Activated CD4-positive, alpha-beta T cell treated with anti-CD3 and anti-CD28 coated beads for 4 hours (primary cell): ENCODE data around the gene CWH43.
"Not testable (repeated sequence)": the region's sequence is repeated elsewhere in the genome, so short reads cannot be mapped to it uniquely, and the experiment has no call there.

Experiments
- DNase-seq, 2 donors: peaks; one replicate each; pipeline ENCODE4 v3.0.0-alpha.2; 2020

CWH43 gene

GRCh38 chr4:48979914-48980579 is 6.0 kb upstream of the CWH43 start:
- no peak for DNase-seq

GRCh38 chr4:48984005-48984404 is 2.1 kb upstream of the CWH43 start:
- DNase-seq: not testable (repeated sequence)

- DNase-seq: no peak
Observed at GRCh38 chr4:48985602-48985975, 486 bp upstream of the CWH43 start.

DNA sequence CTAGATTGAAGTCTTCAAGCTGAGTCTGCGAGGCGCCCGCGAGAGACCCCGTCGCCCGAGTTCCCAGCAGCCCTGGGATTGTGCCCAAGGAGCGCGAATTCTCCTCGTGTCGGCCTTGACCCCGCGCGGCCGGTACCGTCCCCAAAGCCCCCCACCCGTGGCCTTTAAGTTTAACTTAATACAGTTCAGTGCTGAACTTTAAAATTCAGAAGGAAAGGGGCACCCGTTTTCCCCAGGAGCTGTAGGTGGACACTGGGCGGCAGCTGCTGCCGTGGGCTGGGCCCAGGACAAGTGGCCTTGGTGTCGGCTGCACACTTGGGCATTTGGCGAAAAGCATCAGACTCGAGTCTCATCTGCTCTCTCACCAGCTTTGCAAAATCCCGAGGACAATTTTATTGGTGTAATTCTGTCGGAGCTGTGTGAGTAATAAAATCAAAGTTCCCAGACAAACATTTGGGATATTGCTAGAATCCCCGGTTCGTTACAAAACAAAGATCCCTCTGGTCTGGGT is 634 bp downstream of the CWH43 start:
- DNase-seq: no peak

DNA sequence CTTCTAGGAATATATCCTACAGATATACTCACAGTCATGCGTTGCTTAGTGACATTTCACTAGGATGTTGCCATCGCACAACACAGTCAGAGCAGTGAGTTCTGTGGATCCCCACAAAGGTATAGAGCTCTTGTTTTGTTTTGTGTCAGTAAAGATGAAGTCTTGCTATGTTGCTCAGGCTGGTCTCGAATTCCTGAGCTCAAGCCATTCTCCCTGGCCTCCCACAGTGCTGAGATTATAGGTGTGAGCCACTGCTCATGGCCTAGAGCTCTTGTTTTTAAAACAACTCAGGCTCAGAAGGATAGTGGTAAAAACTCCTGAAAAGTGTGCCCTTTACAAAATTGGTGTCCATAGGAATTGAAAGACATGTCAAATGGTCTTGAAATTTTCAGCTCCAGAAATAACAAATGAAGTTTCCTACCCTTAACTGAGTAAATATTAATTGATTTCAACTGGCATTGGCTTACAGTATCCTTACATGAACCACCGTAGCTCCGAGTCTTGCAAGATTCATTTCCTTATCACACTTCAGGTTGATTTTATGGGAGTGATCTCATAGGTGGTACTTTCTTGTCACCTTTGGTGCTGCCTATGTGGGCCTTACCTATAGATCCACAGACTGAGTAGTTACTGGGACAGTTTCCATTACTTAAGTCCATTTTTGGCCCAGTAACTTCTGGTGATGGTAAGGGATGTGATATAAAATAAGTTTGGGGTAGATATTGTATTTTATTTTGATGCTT is 3.6 kb downstream of the CWH43 start:
- DNase-seq: no peak

DNA sequence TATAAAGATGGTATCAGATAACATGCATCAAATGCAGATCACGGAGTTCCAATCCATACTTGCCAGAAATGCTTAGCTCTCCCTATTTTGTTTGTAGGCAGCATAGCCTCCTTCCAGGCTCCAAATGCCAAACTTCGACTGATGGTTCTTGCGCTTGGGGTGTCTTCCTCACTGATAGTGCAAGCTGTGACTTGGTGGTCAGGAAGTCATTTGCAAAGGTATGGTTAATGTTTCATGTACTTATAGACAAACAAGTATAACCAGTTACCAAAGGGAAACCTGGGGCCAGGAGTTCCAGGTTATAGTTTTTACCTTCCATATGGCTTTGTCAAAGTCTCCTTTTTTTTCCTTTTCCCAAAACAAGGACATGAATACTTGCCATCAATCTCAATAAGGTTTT is 5.3 kb downstream of the CWH43 start:
- DNase-seq: no peak

- DNase-seq: no peak
Observed at GRCh38 chr4:48997962-48998361, 11.9 kb downstream of the CWH43 start.

DNA sequence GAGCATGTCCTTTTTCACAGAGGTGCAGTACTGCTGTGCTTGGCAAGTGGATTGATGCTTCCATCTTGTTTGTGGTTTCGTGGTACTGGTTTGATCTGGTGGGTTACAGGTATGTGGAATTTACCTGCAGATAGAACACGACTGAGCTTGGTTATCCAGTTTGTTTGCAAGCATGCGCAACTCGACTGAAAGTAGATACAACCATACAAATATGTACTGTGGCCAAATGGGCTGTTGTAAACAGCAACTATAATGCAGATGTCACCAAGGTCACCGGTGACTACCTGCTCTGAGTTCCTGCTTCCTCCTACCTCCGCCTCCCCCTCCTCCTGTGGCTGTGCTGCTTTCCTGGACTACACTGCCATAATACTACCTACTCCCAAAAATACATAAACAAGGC is 12.4 kb downstream of the CWH43 start:
- no peak for DNase-seq

DNA sequence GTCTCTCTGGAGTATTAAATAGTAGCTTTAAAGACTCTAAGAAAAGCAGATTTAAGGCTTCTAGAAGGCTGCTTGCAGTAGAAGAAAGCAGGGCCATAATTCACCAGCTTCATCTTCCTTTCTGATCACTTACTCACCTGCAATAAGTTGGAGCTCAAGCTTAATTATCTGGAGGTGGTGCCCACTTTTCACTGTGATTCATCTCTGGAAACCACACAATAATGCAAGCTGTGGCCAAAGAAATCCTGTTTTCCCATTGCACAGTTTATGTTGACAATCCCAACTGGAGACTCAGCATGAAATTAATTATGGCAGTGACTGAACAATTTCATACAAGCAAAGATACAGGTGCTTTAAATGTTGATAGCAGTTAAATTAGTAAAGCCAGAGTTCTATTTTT is 14.7 kb downstream of the CWH43 start:
- no peak for DNase-seq

GRCh38 chr4:49002931-49003330 is 16.9 kb downstream of the CWH43 start:
- no peak for DNase-seq

GRCh38 chr4:49018718-49019295 is 32.7 kb downstream of the CWH43 start:
- DNase-seq: no peak

GRCh38 chr4:49032440-49033161 is 46.5 kb downstream of the CWH43 start:
- no peak for DNase-seq

DNA sequence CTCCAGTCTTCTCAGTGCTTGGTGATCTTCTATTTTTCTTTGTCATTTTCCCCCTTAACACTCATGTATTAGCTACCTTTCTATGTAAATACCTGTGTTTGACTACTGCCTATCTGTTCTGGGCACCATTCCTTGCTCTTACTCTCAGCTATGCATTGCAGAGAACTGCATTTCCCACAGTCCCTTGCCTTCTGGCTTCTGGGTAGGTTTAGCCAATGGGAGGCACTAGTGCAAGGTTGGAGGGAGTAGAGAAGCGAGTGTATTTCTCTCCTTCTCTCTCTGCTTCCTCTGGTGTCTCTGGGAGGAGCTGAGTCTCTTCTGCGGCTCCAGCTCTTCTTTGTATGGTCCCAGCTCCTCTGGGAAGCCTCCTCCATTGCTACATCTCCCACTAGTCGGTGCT is 50.5 kb downstream of the CWH43 start:
- DNase-seq: no peak

- DNase-seq: no peak
Observed at GRCh38 chr4:49044270-49044669, 58.2 kb downstream of the CWH43 start.

GRCh38 chr4:49058306-49058705 is 72.2 kb downstream of the CWH43 start:
- DNase-seq: no peak

- no peak for DNase-seq
Observed at GRCh38 chr4:49063670-49064069, 77.6 kb downstream of the CWH43 start.

- DNase-seq: not testable (repeated sequence)
Observed at GRCh38 chr4:49072196-49072595, 86.1 kb downstream of the CWH43 start.

- not testable (repeated sequence) for DNase-seq
Observed at GRCh38 chr4:49091883-49092282, 105.8 kb downstream of the CWH43 start.

GRCh38 chr4:49092608-49093135 is 106.6 kb downstream of the CWH43 start:
- DNase-seq: not testable (repeated sequence)

- DNase-seq: not testable (repeated sequence)
Observed at GRCh38 chr4:49096215-49096614, 110.1 kb downstream of the CWH43 start.

DNA sequence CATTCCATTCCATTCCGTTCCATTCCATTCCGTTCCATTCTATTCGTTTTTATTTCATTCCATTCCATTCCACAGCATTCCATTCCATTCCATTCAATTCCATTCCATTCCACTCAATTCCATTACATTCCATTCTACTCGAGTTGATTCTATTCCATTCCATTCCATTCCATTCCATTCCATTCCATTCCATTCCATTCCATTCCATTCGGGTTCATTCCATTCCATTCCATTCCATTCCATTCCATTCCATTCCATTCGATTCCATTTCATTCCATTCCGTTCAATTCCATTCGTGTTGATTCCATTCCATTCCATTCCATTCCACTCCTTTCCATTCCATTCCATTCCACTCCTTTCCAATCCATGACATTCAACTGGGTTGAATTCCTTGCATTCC is 110.6 kb downstream of the CWH43 start:
- DNase-seq: not testable (repeated sequence)

GRCh38 chr4:49097071-49097470 is 111.0 kb downstream of the CWH43 start:
- not testable (repeated sequence) for DNase-seq

DNA sequence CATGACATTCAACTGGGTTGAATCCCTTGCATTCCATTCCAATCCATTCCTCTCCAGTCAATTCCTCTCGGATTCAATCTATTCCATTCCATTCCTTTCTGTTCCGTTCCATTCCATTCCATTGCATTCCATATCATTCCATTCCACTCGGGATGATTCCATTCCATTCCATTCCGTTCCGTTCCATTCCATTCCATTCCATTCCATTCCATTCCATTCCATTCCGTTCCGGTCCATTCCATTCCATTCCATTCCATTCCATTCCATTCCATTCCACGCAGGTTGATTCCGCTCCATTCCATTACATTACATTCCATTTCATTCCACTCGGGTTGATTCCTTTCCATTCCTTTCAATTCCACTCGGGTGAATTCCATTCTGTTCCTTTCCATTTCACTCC is 111.4 kb downstream of the CWH43 start:
- not testable (repeated sequence) for DNase-seq
